HG03571 (cell line): ENCODE results near the gene CLN6.

ENCODE experiments used
- ATAC-seq: cut with Tn5 transposase; IDR thresholded peaks from one replicate; pipeline ENCODE4 v1.9.1; 2021; ENCODE audit not compliant: unreplicated experiment

CLN6 gene

GRCh38 chr15:68229386-68230156 is at the start of gene CLN6:
TSS of gene CLN6 (minus strand) at chr15:68229728. CDS start at chr15:68229584, 144 bp downstream.
- ATAC-seq: peak; percentile 61

GRCh38 chr15:68278595-68279405 is 49.3 kb upstream of the CLN6 start:
- ATAC-seq: no peak

DNA sequence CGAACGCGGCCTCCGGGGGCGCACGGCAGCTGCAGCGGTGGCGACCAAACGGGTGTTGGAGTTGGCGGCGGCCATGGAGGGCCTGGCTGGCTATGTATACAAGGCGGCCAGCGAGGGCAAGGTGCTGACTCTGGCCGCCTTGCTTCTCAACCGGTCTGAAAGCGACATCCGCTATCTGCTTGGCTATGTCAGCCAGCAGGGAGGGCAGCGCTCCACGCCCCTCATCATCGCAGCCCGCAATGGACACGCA is 48.7 kb upstream of the CLN6 start:
- no peak for ATAC-seq

DNA sequence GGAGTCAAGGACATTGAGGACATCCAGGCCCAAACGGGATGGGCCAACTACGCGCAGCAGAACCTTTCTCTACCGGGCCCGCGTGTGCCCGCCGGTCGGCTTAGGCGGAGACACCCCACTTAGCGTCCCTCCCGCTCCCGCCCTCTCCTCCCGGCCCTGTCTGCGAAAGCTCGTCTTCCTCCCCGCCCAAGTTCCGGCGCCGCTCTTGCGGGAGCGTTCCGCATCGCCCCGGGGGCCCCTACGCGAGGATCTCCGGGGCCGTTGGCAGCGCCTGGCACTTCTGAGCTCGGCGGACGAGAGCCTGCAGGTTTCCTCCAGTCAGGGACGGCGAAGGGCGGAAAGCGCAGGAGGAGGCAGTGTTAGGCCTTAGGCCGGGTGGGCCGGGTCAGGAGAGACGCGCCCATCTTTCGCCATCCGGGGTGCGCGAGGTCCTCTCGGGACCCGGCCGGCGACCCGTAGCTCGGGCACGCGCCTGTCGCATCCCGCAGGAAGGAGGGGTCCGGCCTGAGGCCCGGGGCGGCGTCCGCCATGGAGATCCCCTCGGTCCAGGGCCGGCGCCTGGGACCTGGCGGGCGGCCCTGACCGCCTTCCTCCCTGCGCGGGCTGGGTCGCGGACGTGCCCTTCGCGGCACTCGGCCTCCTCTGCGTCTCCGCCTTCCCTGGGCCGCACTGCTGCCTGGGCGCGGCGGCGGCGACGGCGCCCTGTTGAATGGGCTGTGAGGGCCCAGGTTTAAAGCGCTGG is 48.2 kb upstream of the CLN6 start, which contains the start of gene FEM1B:
Gene FEM1B, plus strand, starts transcription at position 143 of the 742 bp plus-strand sequence. CDS start 673 bp downstream, outside the sequence.
- ATAC-seq: peak; percentile 65

DNA sequence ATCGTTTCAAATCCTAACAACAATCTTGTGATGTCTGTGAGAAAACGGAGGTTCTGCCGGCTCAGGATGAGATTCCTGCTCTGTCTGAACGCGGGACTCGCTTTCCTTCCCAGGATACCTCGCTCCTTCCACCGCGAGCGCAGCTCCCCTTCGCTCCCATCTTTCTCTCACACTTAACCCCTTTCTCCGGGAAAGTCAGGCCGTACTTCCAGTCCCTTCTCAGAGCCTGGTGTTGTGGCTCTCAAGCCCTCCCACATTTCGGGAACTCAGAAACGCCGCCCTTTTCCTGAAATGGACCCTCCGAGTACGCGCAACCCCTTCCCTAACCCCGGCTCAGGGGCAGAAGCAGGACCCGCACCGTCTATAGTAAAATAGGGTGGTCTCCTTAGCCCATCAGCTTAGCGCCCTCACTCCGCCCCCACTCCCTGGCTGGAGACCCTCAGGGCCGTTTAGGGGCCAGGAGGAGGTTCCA is 47.6 kb upstream of the CLN6 start:
- ATAC-seq: peak; percentile 9

DNA sequence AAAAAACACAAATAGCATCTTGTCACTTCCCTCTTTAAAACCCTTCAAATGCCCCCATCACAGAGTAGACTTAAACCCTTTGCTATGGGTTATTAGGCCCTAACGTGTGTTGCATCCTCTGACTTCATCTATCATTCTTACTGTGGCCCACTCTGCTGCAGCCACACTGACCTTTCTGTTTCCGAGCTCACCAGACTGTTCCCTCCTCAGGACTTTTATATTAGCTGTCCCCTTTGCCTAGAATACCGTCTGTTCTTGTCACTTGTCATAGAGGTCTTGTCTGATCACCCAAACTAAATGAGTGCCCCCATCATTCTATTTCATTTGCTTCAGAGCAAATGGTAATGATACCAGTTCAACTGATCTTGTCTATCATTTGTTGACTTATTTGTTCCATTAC is 47.1 kb upstream of the CLN6 start:
- ATAC-seq: no peak

- no peak for ATAC-seq
Observed at GRCh38 chr15:68275165-68275746, 45.7 kb upstream of the CLN6 start.

DNA sequence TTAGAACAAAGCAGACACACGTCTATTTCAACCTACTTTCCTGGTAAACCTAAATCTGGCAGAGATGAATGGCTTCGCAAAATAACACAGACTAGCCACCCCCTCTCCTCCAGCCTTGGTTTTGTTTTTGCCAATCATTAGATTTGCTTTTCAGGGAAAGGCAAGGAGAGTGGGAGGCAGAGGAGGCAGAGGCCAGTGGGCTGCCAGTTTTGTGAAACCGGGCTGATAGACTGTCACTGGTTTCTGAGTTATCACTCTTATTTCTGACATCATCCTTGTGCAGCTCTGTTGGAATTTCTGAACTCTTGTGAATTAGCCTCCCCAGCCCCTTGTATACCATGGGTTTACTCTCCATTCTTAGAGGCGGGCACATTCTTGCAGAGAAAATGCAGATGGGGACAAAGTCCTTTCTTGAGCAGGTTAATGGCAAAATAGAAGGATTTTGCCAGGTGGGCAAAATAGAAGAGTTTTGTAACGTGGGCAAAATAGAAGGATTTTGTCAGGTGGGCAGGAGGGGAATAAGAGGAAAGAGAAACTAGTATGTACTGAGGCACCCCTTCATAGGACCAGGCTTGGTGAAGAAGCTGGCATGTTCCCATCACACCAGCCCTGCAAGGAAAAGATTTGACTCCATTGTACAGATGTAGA is 44.8 kb upstream of the CLN6 start:
- no peak for ATAC-seq

GRCh38 chr15:68272721-68273271 is 43.3 kb upstream of the CLN6 start:
- no peak for ATAC-seq

DNA sequence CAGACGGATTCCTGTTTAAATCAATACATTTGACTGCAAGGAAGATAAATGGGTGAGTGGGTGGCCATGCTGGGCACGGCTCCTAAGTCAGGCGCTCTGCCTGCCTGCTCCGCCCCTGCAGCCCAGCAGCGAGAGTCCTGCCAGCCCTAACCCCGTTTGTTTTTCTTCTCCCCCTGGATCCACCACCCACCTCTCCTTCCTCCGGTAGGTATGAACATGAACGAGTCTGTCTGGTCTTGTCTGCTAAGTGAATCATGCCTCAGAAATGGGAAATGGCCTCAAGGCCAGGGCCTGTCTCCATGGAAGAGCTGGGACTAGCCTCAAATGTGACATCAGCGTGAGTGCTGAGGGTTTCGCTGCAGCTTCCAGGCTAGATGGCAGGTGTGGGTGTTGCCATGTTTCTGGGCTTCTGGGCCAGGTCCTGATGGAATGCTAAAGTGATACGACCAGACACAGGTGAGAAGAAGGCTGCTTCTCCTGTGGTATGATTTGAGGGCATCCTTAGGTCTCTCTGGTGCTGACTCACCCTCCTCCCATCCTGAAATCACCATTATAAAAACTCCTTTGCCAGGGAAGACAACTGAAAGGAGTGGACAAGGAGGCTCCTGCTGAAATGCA is 42.4 kb upstream of the CLN6 start:
- ATAC-seq: no peak

- ATAC-seq: no peak
Observed at GRCh38 chr15:68268405-68268804, 38.9 kb upstream of the CLN6 start.

- ATAC-seq: no peak
Observed at GRCh38 chr15:68265674-68266073, 36.1 kb upstream of the CLN6 start.

GRCh38 chr15:68265081-68265480 is 35.6 kb upstream of the CLN6 start:
- no peak for ATAC-seq

DNA sequence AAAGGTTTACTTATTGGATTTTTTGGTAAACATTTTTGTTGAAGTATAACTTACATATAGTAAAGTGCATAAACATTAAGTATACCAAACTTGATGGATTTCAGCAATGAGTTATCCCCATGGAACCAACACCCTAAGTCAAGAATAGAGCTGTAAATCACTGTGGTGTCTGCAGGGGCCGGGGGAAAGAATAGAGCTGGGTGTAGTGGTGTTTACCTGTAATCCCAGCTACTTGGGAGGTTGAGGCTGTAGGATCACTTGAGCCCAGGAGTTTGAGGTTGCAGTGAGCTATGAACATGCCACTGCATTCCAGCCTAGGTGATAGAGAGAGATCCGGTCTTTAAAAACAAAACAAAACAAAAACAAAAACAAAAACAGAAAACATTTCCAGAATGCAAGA is 34.8 kb upstream of the CLN6 start:
- no peak for ATAC-seq

GRCh38 chr15:68262514-68263356 is 33.2 kb upstream of the CLN6 start:
- ATAC-seq: no peak

GRCh38 chr15:68261980-68262379 is 32.5 kb upstream of the CLN6 start:
- no peak for ATAC-seq

DNA sequence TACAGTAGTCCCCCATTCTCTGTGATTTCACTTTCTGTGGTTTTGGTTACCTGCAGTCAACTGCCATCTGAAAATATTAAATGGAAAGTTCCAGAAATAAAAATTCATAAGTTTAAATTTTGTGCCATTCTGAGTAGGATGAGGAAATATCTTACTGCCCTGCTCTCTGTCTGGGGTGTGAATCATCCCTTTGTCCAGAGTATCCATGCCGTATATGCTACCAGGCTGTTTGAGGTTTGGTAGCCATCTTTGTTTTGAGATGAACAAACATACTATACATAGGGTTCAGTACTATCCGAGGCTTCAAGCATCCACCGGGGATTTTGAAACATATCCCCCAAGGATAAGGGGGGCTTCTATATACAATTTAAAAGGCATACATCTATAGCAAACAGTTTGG is 31.7 kb upstream of the CLN6 start:
- ATAC-seq: no peak

DNA sequence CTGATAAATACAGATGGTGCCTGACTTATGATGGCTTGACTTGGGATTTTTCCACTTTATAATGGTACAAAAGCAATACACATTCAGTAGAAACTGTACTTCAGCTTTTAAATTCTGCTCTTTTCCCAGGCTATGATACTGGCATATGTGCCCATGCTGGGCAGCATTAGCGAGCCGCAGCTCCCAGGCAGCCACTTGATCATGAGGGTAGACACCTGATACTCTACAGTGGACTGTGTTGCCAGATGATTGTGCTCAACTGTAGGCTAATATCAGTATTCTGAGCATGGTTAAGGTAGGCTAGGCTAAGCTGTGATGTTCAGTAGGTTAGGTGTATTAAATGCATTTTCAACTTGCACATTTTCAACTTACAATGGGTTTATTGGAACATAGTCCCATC is 30.4 kb upstream of the CLN6 start:
- ATAC-seq: no peak

GRCh38 chr15:68258692-68259091 is 29.2 kb upstream of the CLN6 start:
- ATAC-seq: no peak
